Renal cortical epithelial cell (primary cell): ENCODE measurements around the gene KPTN. TPM values are rescaled to one million over a fixed set of nuclear protein-coding genes. Genes with fewer than 3 reads are reported as not detected.

Experiments
- DNase-seq: peaks from one replicate; pipeline ENCODE4 v3.0.0-alpha.2; 2011; ENCODE audit warnings: low read depth
- total RNA-seq: library from RNA; depleted of rRNA; stranded (reverse); fragments of >200 nt; gene quantifications from 2 replicates; pipeline ENCODE4 v1.2.3, GENCODE V29; 2014

The KPTN gene
- total RNA-seq, 1 donor from 2014 or later = 7.1 TPM

DNA sequence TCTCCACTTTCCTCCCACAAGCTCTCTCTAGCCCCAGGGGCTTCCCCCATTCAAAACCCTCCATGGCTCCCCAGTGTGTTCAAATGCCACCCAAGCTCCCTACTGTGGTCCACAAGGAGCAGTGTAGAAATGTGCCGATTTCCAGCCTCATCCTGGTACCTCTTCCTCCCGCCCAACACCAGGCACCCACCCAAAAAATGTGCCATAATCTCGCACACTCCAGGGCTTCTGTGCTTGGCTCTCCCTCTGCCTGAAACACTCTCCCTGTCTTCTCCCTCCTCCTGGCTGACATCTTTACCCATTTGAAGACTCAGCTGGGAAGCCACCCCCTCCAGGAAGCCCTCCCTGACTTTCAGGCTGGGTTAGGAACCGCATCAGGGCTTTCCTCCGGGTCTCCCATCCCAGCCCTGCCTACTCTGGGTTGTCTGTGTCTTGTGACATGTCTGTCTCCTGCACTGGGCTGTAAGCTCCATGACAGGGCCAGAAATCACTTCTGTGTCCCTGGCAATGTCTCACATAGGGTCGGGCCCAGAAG is 48.1 kb downstream of the KPTN start:
- DNase-seq = no peak

DNA sequence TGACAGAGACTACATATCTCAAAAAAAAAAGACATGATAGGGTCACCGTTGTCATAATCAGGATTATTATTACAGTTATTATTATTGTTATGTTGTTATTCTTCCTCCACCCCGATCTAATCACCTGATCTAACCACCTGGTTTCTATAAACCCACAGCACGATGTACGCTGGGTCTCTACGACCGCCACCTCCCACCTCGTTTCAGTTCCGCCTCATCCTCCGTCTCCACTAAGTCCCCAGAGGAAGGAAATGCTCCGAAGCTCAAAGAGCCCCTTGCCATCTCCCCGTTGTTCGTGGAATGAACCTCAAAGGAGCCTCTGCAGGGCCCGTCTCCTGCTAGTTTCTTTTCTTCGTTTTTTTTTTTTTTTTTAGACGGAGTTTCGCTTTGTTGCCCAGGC is 48.8 kb downstream of the KPTN start:
- DNase-seq = no peak

GRCh38 chr19:47434088-47434487 is 49.9 kb downstream of the KPTN start:
- DNase-seq = no peak

GRCh38 chr19:47433121-47433520 is 50.9 kb downstream of the KPTN start:
- no peak for DNase-seq

DNA sequence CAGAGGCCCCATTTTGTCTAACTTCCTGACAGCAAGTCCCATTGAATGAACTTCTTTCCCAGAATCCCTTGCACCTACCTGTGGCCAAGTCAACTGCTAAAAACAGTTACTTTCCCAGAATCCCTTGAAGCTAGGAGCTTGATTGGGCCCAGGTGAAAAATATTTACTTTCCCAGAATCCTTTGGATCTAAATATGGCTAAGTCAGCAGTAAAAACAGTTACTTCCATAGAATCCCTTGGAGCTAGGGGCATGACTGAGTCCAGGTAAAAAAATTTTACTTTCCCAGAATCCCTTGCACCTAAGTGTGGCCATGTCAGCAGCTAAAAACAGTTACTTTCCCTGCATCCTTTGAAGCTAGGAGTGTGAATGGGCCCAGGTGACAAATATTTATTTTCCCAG is 51.5 kb downstream of the KPTN start:
- no peak for DNase-seq

DNA sequence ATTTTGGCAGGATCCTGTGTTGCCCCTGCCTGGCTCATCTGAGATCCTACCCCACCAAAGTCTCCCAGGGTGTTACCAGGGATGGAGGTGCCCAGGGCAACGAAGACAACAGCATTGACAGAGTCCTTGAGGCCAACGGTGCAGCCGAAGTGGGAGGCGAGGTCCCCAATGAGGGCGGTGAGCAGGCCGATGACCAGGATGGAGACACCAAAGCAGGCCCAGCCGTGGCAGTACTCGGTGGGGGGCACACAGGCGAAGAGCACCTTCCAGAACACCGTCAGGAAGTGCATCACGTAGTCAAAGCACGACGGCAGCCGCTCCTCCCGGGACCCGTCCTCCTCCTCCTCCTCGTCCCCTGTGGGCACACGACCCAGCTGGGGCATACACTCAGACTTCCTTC is 51.9 kb downstream of the KPTN start:
- no peak for DNase-seq

DNA sequence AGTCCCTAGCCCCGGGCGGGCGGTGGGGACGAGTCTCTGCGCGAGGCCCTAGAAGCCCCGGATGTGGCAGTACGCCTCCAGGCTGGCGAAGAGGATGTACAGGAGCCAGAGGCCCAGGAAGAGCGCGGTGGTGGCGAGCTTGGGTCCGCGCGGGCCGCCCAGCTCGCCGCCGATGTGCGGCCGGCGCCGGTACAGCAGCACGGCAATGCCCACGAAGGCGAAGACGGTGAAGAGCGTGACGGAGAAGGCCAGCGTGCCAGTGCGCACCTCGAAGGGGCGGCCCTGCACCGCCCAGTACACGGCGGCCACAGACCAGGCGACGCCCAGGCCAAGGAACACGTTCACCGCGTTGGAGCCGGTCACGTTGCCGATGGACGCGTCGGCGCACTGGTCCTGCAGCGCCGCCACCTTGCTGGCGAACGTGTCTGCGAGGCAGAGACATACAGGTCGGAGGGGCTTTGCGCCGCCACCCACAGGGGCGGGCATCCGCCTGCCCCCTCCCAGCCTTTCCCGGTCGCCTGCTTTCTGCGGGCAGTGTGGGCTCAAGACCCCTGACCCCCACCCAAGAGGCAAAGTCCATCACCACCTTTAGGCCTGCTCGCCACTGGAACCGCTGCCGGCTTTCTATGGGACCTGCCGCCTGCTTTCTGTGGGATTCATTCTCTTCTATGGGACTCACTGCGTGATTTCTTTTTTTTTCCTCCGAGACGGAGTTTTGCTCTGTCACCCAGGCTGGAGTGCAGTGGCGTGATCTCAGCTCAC is 53.8 kb downstream of the KPTN start:
- DNase-seq = no peak

DNA sequence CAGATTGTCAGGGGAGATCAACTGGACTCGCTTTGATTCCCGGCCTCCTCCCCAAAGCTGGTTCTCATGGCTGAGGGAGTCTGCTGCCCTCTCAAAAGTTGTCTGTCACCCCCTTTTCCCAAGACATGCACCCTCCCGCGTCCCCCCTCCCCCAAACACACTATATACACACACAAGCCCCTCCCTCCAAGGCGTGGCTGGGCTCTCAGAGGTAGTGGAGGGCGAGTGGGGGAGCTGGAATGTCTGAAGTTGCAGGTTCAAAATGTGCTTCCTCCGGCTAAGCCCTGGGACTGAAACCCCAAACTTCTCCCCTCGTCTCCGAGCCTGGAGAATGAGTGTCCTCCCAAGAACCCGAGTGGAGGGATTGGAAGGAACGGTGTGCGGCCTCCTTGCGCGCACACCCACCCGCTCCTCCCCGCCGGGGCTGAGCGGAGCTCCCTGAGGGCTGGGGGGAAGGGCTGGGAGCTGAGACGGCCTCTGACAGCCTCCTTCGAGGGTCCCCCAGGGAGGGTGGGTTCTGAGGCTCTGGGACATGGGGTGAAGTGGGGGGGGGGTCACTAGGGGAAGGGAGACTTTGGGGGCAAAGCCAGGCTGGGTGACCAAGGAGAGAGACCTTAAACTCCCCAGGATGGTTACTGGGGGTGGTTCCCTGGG is 54.8 kb downstream of the KPTN start:
- no peak for DNase-seq

- peak; percentile 96 for DNase-seq
Observed at GRCh38 chr19:47428177-47428894, 55.7 kb downstream of the KPTN start.

DNA sequence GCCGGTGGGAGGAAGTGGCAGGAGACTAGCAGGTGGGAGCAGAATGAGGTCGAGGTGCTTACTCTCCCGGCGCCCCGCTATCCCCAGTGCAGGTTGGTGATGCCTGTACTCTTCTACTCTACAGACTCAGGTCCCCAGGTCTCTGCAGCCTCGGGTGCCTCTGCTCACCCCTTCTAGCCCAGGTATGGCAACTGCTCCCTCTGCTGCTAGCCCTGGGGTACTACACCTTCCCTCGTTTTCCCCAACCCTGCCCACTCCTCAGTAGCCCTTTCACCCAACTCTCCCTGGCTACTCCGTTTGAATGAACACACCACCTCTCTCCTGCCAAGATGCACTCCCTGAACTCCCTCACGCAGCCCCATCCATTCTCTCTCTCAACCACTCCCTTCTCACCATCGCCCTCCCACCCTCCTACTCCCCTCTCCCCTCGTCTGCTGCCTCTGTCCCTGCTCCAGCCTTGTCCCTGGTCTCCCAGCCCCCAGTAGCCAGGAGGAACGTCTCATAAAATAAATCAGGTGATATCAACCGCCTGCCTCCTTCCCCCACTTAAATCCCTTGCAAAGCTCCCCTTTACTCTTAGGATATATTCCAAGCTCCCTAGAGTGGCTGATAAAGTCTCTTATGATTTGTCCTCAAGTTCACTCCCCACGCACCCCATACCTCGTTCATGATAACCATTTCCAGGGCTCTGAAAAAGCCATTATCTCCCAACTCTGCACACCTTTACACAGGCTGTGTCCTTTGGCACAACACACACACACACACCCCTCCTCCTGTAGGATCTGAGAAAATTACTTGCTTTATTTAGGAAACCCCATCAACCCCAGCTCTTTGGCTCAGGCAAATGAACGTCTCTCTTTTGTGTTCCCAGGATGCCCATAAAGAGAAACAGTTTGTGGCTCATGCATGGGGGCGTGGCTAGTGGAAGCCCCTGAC is 56.5 kb downstream of the KPTN start:
- DNase-seq = peak; percentile 23

Other genes starting within 250 kb of the KPTN start
- gene CCDC9, start 227.7 kb downstream of the KPTN start, total RNA-seq = 4.0 and 9.8 TPM in 2 replicates
- gene INAFM1, start 209.3 kb downstream of the KPTN start, total RNA-seq = 1.4 and 1.8 TPM in 2 replicates
- gene C5AR1, start 174.4 kb downstream of the KPTN start, total RNA-seq = 0.80 TPM in 1 of 2 replicates, not detected in the other
- 0.30 TPM in 1 of 2 replicates, not detected in the other for gene C5AR2, start 152.0 kb downstream of the KPTN start, total RNA-seq
- 7.1 and 13.4 TPM in 2 replicates for gene DHX34, start 134.9 kb downstream of the KPTN start, total RNA-seq
- gene MEIS3, start 64.7 kb downstream of the KPTN start, total RNA-seq = 3.6 and 9.1 TPM in 2 replicates
- gene SLC8A2, start 12.3 kb downstream of the KPTN start, total RNA-seq = 0.30 and 1.6 TPM in 2 replicates
- gene NAPA, start 30.8 kb upstream of the KPTN start, total RNA-seq = 95.9 and 131 TPM in 2 replicates
- not detected in 2 replicates for gene ZNF541, start 88.9 kb upstream of the KPTN start, total RNA-seq
- gene BICRA, start 124.9 kb upstream of the KPTN start, total RNA-seq = 7.1 and 18.8 TPM in 2 replicates
- gene EHD2, start 229.2 kb upstream of the KPTN start, total RNA-seq = 43.9 and 172 TPM in 2 replicates